Mononuclear cell (primary cell): ENCODE data around the gene SYT12. TPM values are rescaled to one million over a fixed set of nuclear protein-coding genes. Genes with fewer than 3 reads are reported as not detected.

ENCODE experiments used
- H3K27me3 ChIP-seq: 2 replicates; pipeline ENCODE4 v1.6.0; 2011; ENCODE audit warnings: low read length, control low read depth; ENCODE audit not compliant: insufficient read depth
- H3K4me1 ChIP-seq: 2 replicates; pipeline ENCODE4 v1.5.1; 2011; ENCODE audit warnings: mild to moderate bottlenecking, low read length, control low read depth; ENCODE audit not compliant: insufficient read depth
- H3K4me3 ChIP-seq: 2 replicates; pipeline ENCODE4 v1.5.1; 2011; ENCODE audit warnings: mild to moderate bottlenecking, low read length, moderate library complexity
- H3K9me3 ChIP-seq: 2 replicates; pipeline ENCODE4 v1.5.1; 2011; ENCODE audit warnings: low read depth, mild to moderate bottlenecking, control low read depth, low read length
- total RNA-seq: library from RNA; depleted of rRNA; stranded (reverse); fragments of >200 nt; gene quantifications from one replicate; pipeline ENCODE4 v1.2.3, GENCODE V29; 2012

SYT12 gene
- total RNA-seq, 1 donor, result 0.10 TPM

DNA sequence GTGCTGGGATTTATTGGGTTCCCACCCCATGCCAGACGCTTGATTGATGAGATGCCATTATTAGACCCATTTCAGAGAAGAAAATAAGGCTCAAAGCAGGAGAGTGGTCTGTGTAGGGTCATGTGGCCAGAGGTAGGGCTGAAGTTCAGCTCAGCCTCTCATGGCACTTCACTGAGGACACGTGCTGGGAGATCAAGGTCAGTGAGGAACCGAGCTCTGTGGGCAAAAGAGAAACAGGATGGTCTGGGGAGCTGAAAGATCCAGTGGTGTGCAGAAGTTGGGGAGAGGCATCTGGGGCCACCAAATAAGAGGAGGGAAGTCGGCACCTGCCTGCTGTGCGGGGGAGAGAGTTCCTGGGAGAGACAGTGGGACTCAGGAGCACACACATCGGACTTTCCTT lies 53.3 kb downstream of the SYT12 start:
- Histone ChIP-seq H3K27me3 (no peaks in the 10 kb centered on the region), H3K4me1 (peaks cover 34% of the 10 kb centered on the region)

DNA sequence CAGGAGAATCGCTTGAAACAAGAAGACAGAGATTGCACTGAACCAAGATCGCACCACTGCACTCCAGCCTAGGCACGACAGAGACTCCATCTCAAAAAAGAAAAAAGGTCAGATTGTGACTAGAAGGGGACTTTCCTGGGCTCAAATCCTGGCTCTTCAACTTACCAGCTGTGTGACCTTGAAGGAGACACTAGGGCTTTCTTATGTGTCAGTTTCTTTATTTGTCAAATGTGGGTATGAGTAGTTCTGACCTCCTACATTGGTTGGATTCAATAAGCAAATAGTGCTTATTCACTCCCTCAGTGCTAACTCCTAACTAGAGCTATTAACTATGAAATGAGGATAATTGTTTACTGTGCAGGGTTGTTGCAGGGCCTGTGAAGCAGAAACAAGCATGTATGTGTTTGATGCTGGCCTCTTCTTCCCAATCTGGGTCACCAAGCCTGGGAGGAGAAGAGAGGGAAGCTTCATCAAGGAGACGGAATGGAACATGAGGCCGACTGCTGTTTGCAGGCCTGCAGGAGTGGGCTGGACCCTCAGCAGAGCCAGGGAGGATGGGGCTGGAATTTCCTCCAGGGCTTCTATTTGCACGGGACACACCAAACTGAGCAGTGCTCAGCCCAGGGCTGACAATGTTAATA lies 56.3 kb downstream of the SYT12 start:
- Histone ChIP-seq H3K4me1 (peaks cover 30% of the 10 kb centered on the region), H3K27me3 (no peaks in the 10 kb centered on the region), H3K9me3 (no peaks in the 10 kb centered on the region), H3K4me3 (no peak overlapping the region)

More for the DNA sequence above, 53.3 kb downstream of the SYT12 start:
- H3K9me3 ChIP-seq, result no peaks in the 10 kb centered on the region
- no peak overlapping the region for H3K4me3 ChIP-seq

DNA sequence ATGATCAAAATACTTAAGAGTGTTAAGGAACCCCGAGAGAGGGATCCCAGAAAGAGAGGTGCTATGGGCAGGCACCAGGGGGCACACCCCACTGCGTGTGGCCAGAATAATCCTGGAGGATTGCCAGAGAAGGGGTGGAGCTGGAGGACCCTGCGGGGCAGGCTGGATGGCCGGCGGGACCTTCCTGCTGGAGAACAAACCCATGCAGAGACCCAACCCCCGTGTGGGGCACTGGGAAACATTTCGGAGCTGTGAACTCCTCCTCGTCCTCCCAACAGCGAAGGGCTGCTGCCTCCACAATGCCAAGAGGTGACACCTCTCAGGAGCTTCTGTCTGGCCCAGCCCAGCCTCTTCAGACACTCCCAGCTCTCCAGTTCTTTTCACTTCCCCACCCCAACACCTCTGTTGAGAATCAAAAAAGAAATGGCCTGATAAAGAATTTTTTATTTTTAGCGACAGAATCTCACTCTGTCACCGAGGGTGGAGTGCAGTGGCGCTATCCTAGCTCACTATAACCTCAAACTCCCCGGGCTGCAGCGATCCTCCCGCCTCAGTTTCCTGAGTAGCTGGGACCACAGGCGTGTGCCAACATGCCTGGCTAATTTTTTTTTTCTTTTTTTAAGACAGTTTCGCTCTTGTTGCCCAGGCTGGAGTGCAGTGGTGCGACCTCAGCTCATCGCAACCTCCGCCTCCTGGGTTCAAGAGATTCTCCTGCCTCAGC lies 59.3 kb downstream of the SYT12 start:
- H3K27me3 ChIP-seq, result no peaks in the 10 kb centered on the region
- H3K9me3 ChIP-seq, result no peaks in the 10 kb centered on the region
- peaks cover 27% of the 10 kb centered on the region for H3K4me1 ChIP-seq
- no peak overlapping the region for H3K4me3 ChIP-seq

DNA sequence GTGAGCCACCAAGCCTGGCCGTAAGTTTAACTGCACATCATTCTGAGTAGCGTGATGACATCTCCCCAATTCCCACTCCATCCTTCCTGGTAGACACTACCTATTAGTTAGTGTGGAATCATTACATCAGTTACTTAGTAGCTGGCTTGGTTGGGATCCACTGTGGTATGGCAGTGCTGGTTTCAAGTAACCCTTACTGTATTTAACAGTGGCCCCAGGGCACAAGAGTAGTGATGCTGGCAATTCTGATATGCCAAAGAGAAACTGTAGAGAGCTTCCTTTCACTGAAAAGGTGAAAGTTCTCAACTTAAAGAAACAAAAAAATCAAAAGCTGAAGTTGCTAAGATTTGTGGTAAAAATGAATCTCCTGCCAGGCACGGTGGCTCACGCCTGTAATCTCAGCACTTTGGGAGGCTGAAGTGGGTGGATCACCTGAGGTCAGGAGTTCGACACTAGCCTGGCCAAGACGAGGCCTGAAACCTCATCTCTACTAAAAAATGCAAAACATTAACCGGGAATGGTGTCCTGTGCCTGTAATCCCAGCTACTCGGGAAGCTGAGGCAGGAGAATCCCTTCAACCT lies 60.9 kb downstream of the SYT12 start:
- Histone ChIP-seq H3K9me3 (no peaks in the 10 kb centered on the region), H3K4me1 (peaks cover 15% of the 10 kb centered on the region)

DNA sequence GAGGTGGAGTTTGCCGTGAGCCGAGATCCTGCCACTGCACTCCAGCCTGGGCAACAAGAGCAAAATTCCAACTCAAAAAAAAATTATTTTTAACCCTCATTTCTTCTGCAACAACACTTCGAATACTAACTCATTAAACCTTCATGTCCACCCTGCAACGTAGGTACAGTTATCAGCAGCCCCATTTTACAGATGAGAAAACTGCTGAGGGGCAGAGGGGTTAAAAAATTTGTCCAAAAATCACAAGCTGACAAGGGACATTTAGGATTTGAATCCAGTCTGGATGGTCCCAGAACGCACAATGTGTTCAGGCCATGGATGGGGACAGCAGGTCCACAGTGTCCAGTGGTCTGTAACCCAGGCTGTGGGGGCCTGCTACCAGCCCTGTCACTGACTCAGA lies 62.7 kb downstream of the SYT12 start:
- Histone ChIP-seq H3K9me3 (no peaks in the 10 kb centered on the region), H3K4me1 (peaks cover 12% of the 10 kb centered on the region), H3K27me3 (no peaks in the 10 kb centered on the region), H3K4me3 (no peak overlapping the region)

More for the DNA sequence above, 60.9 kb downstream of the SYT12 start:
- Histone ChIP-seq H3K27me3 (no peaks in the 10 kb centered on the region), H3K4me3 (no peak overlapping the region)

DNA sequence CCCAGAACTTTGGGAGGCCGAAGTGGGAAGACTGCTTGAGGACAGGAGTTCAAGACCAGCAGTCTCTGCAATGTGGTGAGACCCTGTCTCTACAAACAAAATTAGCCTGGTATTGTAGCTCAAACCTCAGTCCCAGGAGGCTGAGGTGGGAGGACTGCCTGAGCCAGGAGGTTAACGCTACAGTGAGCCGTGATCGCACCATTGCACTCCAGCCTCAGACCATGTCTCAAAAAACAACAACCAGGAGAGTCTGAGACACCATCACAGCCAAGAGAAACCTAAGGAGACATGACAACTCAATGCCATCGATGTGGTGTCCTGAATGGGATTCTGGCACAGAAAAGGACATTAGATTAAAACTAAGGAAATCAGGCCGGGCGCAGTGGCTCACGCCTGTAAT lies 67.8 kb downstream of the SYT12 start:
- H3K4me1 ChIP-seq, result no peaks in the 10 kb centered on the region
- no peaks in the 10 kb centered on the region for H3K27me3 ChIP-seq
- no peak overlapping the region for H3K4me3 ChIP-seq
- H3K9me3 ChIP-seq, result no peaks in the 10 kb centered on the region

DNA sequence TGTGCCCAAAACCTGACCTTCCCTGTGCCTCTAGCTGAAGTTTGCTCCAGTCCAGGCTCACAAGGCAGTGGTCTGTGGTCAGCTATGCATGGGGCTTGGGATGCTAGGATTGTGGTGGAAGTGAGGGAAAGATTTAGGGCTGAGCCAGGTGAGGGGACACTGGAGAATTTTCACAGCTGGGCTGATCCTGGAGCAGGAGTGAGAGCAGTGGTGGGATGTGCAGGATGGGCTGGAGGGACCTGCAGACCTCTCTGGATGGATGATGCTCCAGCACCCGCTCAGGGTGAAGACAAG lies 72.2 kb downstream of the SYT12 start:
- Histone ChIP-seq H3K9me3 (no peaks in the 10 kb centered on the region), H3K4me3 (no peak overlapping the region), H3K27me3 (no peaks in the 10 kb centered on the region), H3K4me1 (peaks cover 4% of the 10 kb centered on the region)

DNA sequence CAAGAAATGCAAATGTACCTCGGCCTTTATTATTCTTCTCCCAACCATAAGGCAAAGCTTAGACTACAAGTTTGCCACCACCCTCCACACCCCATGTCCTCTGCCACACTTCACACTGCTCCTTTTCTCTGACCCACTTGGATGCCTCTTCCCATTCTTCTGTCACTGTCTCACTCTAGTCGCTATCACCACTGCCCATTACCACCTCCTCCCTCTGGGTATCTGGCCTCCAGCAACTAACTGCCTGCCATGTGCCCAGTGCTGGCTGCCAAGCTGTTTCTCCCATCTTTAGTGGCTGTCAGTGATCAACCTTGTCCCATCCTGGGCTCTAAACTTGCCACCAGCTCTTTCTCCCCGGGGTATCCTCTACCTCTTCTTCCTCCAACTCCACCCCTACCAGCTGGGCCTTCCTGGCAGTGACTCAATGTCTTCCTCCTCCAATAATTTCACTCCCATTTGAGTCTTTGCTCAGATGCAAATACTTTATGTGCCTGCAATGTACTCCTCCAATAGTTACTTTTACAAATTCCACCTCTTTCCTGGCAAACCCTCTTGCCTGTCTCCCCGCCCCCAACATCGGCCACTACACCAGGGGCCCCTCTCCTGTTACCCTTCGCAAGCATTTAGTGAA lies 76.0 kb downstream of the SYT12 start:
- Histone ChIP-seq H3K4me3 (no peak overlapping the region), H3K4me1 (peaks cover 9% of the 10 kb centered on the region), H3K27me3 (no peaks in the 10 kb centered on the region), H3K9me3 (no peaks in the 10 kb centered on the region)

DNA sequence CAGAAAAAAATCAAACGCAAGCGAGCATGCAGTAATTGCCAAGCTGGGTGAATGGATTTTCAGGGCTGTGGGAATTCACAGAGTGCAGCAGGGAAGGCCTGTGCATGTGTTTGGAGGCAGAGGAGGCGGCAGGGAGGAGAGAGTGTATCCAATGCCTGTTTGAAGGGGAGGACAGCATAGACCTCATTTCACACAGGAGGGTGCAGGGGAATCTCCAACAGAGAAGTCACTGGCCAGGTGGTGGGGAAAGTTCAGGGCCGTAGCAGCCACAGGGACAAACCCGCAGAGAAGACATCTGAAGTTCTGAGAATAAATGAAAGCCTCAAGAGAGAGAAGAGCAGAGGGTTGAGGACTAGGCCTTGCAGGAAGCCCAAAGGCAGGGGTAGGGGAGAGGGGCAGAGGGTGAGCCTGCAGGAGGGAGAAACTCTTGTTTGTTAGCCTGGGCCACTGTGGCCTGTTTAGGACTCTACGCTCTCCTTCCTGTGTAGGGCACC lies 76.9 kb downstream of the SYT12 start:
- Histone ChIP-seq H3K4me1 (peaks cover 9% of the 10 kb centered on the region), H3K4me3 (no peak overlapping the region), H3K27me3 (no peaks in the 10 kb centered on the region), H3K9me3 (no peaks in the 10 kb centered on the region)

Other genes starting within 250 kb of the SYT12 start
- gene RCE1, start 179.7 kb upstream of the SYT12 start, total RNA-seq, result 20.9 TPM
- gene LRFN4, start 166.1 kb upstream of the SYT12 start, total RNA-seq, result 2.1 TPM
- gene PC, start 64.8 kb upstream of the SYT12 start, total RNA-seq, result 1.8 TPM
- not detected for gene C11orf86, start 47.8 kb upstream of the SYT12 start, total RNA-seq
- 0.21 TPM for gene RHOD, start 33.7 kb downstream of the SYT12 start, total RNA-seq
- gene KDM2A, start 96.1 kb downstream of the SYT12 start, total RNA-seq, result 197 TPM
- 185 TPM for gene GRK2, start 243.3 kb downstream of the SYT12 start, total RNA-seq